Kidney epithelial cell (primary cell): ENCODE data around the gene SUN5. TPM values are rescaled to one million over a fixed set of nuclear protein-coding genes. Genes with fewer than 3 reads are reported as not detected.

Source experiments
- DNase-seq: peaks from one replicate; pipeline ENCODE4 v3.0.0-alpha.2; 2010; ENCODE audit warnings: low read depth
- H3K27me3 ChIP-seq: 2 replicates; pipeline ENCODE4 v1.6.0; 2011; ENCODE audit warnings: low read length; ENCODE audit not compliant: control insufficient read depth, insufficient read depth
- H3K36me3 ChIP-seq: 2 replicates; pipeline ENCODE4 v1.5.1; 2011; ENCODE audit warnings: low read length; ENCODE audit not compliant: control insufficient read depth, insufficient read depth
- H3K4me3 ChIP-seq: 2 replicates; pipeline ENCODE4 v1.5.1; 2011; ENCODE audit warnings: low read depth, mild to moderate bottlenecking, control low read depth, low read length
- CTCF ChIP-seq: IDR thresholded peaks from 2 replicates; pipeline ENCODE4 v1.5.1; 2011; ENCODE audit warnings: mild to moderate bottlenecking, moderate library complexity, low read length, control low read depth, inconsistent platforms; ENCODE audit not compliant: insufficient read depth, poor library complexity, severe bottlenecking
- total RNA-seq: library from RNA; depleted of rRNA; stranded (reverse); fragments of >200 nt; gene quantifications from 2 replicates; pipeline ENCODE4 v1.2.3, GENCODE V29; 2015

SUN5 gene
- total RNA-seq, 1 donor from 2014 or later = not detected

GRCh38 chr20:33024609-33025317 is 20.5 kb upstream of the SUN5 start:
- no peak overlapping the region for H3K4me3 ChIP-seq
- no peaks in the 10 kb centered on the region for H3K27me3 ChIP-seq
- no peak for DNase-seq
- TF ChIP-seq CTCF = no peak
- no peaks in the 10 kb centered on the region for H3K36me3 ChIP-seq

- TF ChIP-seq CTCF = no peak
- no peaks in the 10 kb centered on the region for H3K36me3 ChIP-seq
- no peak overlapping the region for H3K4me3 ChIP-seq
- no peak for DNase-seq
- no peaks in the 10 kb centered on the region for H3K27me3 ChIP-seq
Measured at GRCh38 chr20:33024243-33024560, 20.0 kb upstream of the SUN5 start.

- Histone ChIP-seq H3K27me3 (no peaks in the 10 kb centered on the region), H3K36me3 (no peaks in the 10 kb centered on the region), H3K4me3 (no peak overlapping the region)
- TF ChIP-seq CTCF = no peak
- no peak for DNase-seq
Measured at GRCh38 chr20:33023439-33024242, 19.4 kb upstream of the SUN5 start.

GRCh38 chr20:33022694-33023438 is 18.6 kb upstream of the SUN5 start:
- no peaks in the 10 kb centered on the region for H3K36me3 ChIP-seq
- DNase-seq = no peak
- TF ChIP-seq CTCF = no peak
- H3K27me3 ChIP-seq = no peaks in the 10 kb centered on the region
- H3K4me3 ChIP-seq = no peak overlapping the region

GRCh38 chr20:33022289-33022688 is 18.1 kb upstream of the SUN5 start:
- TF ChIP-seq CTCF = no peak
- no peaks in the 10 kb centered on the region for H3K36me3 ChIP-seq
- H3K27me3 ChIP-seq = no peaks in the 10 kb centered on the region
- DNase-seq = no peak
- no peak overlapping the region for H3K4me3 ChIP-seq
